Measurements from ENCODE around the gene ISG20.
"Not testable (repeated sequence)": the region's sequence is repeated elsewhere in the genome, so short reads cannot be mapped to it uniquely, and the experiment has no call there.

Gene ISG20

GRCh38 chr15:88636050-88636449 lies 2.8 kb upstream of the ISG20 start:
- DNase-seq (ENCODE audit: low read depth in 2 of 2) = no peak

- DNase-seq (ENCODE audit: low read depth in 2 of 2) = no peak
Observed at GRCh38 chr15:88636654-88637053, 2.2 kb upstream of the ISG20 start.

GRCh38 chr15:88637436-88637835 lies 1.4 kb upstream of the ISG20 start:
- DNase-seq (ENCODE audit: low read depth in 2 of 2) = no peak

GRCh38 chr15:88637841-88638625 lies 783 bp upstream of the ISG20 start:
- DNase-seq (ENCODE audit: low read depth in 2 of 2) = no peak

GRCh38 chr15:88641959-88642452 lies 3.2 kb downstream of the ISG20 start:
- no peak for DNase-seq (ENCODE audit: low read depth in 2 of 2)

GRCh38 chr15:88642514-88642913 lies 3.7 kb downstream of the ISG20 start:
- DNase-seq (ENCODE audit: low read depth in 2 of 2) = not testable (repeated sequence)

- no peak for DNase-seq (ENCODE audit: low read depth in 2 of 2)
Observed at GRCh38 chr15:88644741-88645140, 5.9 kb downstream of the ISG20 start.

- DNase-seq (ENCODE audit: low read depth in 2 of 2) = no peak
Observed at GRCh38 chr15:88645171-88646087, 6.6 kb downstream of the ISG20 start.

GRCh38 chr15:88646088-88646405 lies 7.2 kb downstream of the ISG20 start:
- DNase-seq (ENCODE audit: low read depth in 2 of 2) = no peak

- DNase-seq (ENCODE audit: low read depth in 2 of 2) = no peak
Observed at GRCh38 chr15:88646951-88647350, 8.1 kb downstream of the ISG20 start.

- DNase-seq (ENCODE audit: low read depth in 2 of 2) = no peak
Observed at GRCh38 chr15:88647351-88648105, 8.7 kb downstream of the ISG20 start.

GRCh38 chr15:88648357-88649214 lies 9.8 kb downstream of the ISG20 start:
- DNase-seq (ENCODE audit: low read depth in 2 of 2) = no peak

GRCh38 chr15:88649286-88649733 lies 10.5 kb downstream of the ISG20 start:
- DNase-seq (ENCODE audit: low read depth in 2 of 2) = peak; percentile 61 to 68

GRCh38 chr15:88649753-88650551 lies 11.1 kb downstream of the ISG20 start:
- DNase-seq (ENCODE audit: low read depth in 2 of 2) = no peak

GRCh38 chr15:88650556-88650955 lies 11.7 kb downstream of the ISG20 start:
- no peak for DNase-seq (ENCODE audit: low read depth in 2 of 2)

- DNase-seq (ENCODE audit: low read depth in 2 of 2) = no peak
Observed at GRCh38 chr15:88651136-88651732, 12.4 kb downstream of the ISG20 start.

- no peak for DNase-seq (ENCODE audit: low read depth in 2 of 2)
Observed at GRCh38 chr15:88651971-88652370, 13.2 kb downstream of the ISG20 start.

GRCh38 chr15:88652456-88653199 lies 13.8 kb downstream of the ISG20 start:
- no peak for DNase-seq (ENCODE audit: low read depth in 2 of 2)
